ENCODE results near the gene DIPK1A.

Gene DIPK1A

DNA sequence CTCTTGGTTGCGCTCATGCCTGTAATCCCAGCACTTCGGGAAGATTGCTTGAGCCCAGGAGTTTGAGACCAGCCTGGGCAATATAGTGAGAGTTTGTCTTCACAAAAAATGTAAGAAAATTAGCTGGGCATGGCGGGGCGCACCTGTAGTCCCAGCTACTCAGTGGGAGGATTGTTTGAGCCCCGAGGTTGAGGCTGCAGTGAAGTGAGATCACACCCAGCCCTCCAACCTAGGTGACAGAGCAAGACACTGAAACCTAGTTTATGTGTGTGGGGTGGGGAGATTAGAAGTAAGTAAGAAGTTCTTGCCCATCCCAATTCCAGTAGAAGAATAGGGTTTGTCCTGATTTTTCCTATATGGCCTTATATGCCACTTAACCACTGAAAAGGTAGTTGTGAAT, 127.4 kb downstream of the DIPK1A start:
- peaks cover 66% of the 10 kb centered on the region for H4K20me1 ChIP-seq (ENCODE audit: insufficient read depth, low read length)
- DNase-seq (no peak), ATAC-seq (ENCODE audit: insufficient read depth, low read depth) (no peak)
- H3K4me3 ChIP-seq (ENCODE audit: low read depth in 1 of 2, low read length in 2 of 2) = peak overlapping the region; percentile 78 to 83; a peak in 3 of 4 replicates
- peaks cover 69% of the 10 kb centered on the region for H3K36me3 ChIP-seq (ENCODE audit: insufficient read depth, low read length)
- TF ChIP-seq, protein P1, sequence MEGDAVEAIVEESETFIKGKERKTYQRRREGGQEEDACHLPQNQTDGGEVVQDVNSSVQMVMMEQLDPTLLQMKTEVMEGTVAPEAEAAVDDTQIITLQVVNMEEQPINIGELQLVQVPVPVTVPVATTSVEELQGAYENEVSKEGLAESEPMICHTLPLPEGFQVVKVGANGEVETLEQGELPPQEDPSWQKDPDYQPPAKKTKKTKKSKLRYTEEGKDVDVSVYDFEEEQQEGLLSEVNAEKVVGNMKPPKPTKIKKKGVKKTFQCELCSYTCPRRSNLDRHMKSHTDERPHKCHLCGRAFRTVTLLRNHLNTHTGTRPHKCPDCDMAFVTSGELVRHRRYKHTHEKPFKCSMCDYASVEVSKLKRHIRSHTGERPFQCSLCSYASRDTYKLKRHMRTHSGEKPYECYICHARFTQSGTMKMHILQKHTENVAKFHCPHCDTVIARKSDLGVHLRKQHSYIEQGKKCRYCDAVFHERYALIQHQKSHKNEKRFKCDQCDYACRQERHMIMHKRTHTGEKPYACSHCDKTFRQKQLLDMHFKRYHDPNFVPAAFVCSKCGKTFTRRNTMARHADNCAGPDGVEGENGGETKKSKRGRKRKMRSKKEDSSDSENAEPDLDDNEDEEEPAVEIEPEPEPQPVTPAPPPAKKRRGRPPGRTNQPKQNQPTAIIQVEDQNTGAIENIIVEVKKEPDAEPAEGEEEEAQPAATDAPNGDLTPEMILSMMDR (IDR thresholded peaks at IDR 0.05; ENCODE audit: borderline replicate concordance, extremely low read depth, low read length, poor library complexity, severe bottlenecking) = no peak
- TF ChIP-seq EZH2 (IDR thresholded peaks at IDR 0.05; ENCODE audit: borderline replicate concordance, low read depth, low read length, severe bottlenecking) = no peak
- no peak overlapping the region for H2AFZ ChIP-seq (ENCODE audit: low read depth, low read length)
- peaks cover 70% of the 10 kb centered on the region for H3K79me2 ChIP-seq (ENCODE audit: insufficient read depth, low read length)
- H3K27me3 ChIP-seq (ENCODE audit: insufficient read depth, low read length, poor library complexity) = no peaks in the 10 kb centered on the region
- H3K4me2 ChIP-seq (ENCODE audit: insufficient read depth, low read length) = peak overlapping the region; percentile 76
- H3K9me3 ChIP-seq (ENCODE audit: insufficient read depth, low read length, severe bottlenecking) = no peaks in the 10 kb centered on the region
- H3K27ac ChIP-seq (ENCODE audit: low read length) = peak overlapping the region; percentile 97; the same call in 1 of the 2 replicates
- peaks cover 59% of the 10 kb centered on the region for H3K4me1 ChIP-seq (ENCODE audit: insufficient read depth, low read length)
- peak overlapping the region; percentile 82 for H3K9ac ChIP-seq (ENCODE audit: low read depth, low read length)

- peak overlapping the region; percentile 76 for H3K4me2 ChIP-seq (ENCODE audit: insufficient read depth, low read length)
- peaks cover 49% of the 10 kb centered on the region for H3K4me1 ChIP-seq (ENCODE audit: insufficient read depth, low read length)
- H3K27me3 ChIP-seq (ENCODE audit: insufficient read depth, low read length, poor library complexity) = no peaks in the 10 kb centered on the region
- H3K9me3 ChIP-seq (ENCODE audit: insufficient read depth, low read length, severe bottlenecking) = no peaks in the 10 kb centered on the region
- peaks cover 54% of the 10 kb centered on the region for H4K20me1 ChIP-seq (ENCODE audit: insufficient read depth, low read length)
- H3K36me3 ChIP-seq (ENCODE audit: insufficient read depth, low read length) = peaks cover 57% of the 10 kb centered on the region
- no peak for DNase-seq
- TF ChIP-seq, protein P1 (IDR thresholded peaks at IDR 0.05; ENCODE audit: borderline replicate concordance, extremely low read depth, low read length, poor library complexity, severe bottlenecking) = no peak
- TF ChIP-seq EZH2 (IDR thresholded peaks at IDR 0.05; ENCODE audit: borderline replicate concordance, low read depth, low read length, severe bottlenecking) = no peak
- H3K9ac ChIP-seq (ENCODE audit: low read depth, low read length) = peak overlapping the region; percentile 82
- peak; percentile 6; the same call in 2 of the 3 replicates for ATAC-seq (ENCODE audit: insufficient read depth, low read depth)
- peak overlapping the region; percentile 78 to 83 for H3K4me3 ChIP-seq (ENCODE audit: low read depth in 1 of 2, low read length in 2 of 2)
- H3K79me2 ChIP-seq (ENCODE audit: insufficient read depth, low read length) = peaks cover 58% of the 10 kb centered on the region
- H2AFZ ChIP-seq (ENCODE audit: low read depth, low read length) = peak overlapping the region; percentile 88
- H3K27ac ChIP-seq (ENCODE audit: low read length) = peak overlapping the region; percentile 97
These were observed 128.6 kb downstream of the DIPK1A start for GRCh38 chr1:92832537-92833114.

DNA sequence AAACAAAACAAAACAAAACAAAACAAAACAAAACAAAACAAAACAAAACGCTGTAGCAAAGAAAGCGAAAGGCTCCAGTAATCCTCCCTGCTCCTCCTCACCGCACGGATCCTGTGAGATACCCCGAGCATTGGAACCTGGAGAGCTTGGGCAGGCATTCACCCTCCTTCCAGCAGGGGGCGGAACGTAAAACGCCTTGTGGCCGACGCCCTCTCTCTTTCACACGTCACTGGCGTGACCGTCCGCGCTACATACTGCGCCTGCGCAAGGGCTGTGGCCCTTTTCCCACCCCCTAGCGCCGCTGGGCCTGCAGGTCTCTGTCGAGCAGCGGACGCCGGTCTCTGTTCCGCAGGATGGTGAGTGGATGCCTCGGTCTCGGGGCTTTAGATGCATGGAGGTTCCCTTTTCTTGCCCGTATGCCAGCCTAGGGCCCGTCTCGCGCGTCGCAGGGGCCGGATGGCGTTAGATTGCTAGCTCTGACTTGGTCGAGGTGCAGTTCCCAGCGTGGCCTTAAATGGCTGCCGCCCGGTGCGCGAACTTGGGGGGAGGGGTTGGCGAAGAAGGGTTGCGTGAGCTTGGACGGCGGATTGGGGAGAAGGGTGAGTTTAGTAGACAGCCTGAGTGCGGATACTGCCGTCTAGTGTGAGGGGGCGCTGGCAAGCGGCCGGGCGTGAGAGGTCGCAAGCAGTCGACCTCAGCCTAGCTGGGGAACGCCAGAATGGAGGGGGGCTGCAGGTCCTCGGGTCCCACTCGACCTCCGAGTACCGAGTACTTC, 129.3 kb downstream of the DIPK1A start, which contains the start of gene RPL5:
TSS of gene RPL5 (plus strand) at position 279 of the 775 bp plus-strand sequence. CDS start at position 354, 75 bp downstream.
- H4K20me1 ChIP-seq (ENCODE audit: insufficient read depth, low read length) = peaks cover 47% of the 10 kb centered on the region
- H3K4me3 ChIP-seq (ENCODE audit: low read depth in 1 of 2, low read length in 2 of 2) = peak within 1 kb of the TSS; percentile 78 to 83
- H3K9ac ChIP-seq (ENCODE audit: low read depth, low read length) = peak within 1 kb of the TSS; percentile 82
- no peaks in the 10 kb centered on the region for H3K9me3 ChIP-seq (ENCODE audit: insufficient read depth, low read length, severe bottlenecking)
- peak; percentile 98 for DNase-seq
- ATAC-seq (ENCODE audit: insufficient read depth, low read depth) = peak; percentile 92
- peaks cover 50% of the 10 kb centered on the region for H3K36me3 ChIP-seq (ENCODE audit: insufficient read depth, low read length)
- peaks cover 51% of the 10 kb centered on the region for H3K79me2 ChIP-seq (ENCODE audit: insufficient read depth, low read length)
- H3K4me2 ChIP-seq (ENCODE audit: insufficient read depth, low read length) = peak within 1 kb of the TSS; percentile 76
- H3K27ac ChIP-seq (ENCODE audit: low read length) = peak within 1 kb of the TSS; percentile 97
- H3K27me3 ChIP-seq (ENCODE audit: insufficient read depth, low read length, poor library complexity) = no peaks in the 10 kb centered on the region
- H2AFZ ChIP-seq (ENCODE audit: low read depth, low read length) = peak within 1 kb of the TSS; percentile 88
- H3K4me1 ChIP-seq (ENCODE audit: insufficient read depth, low read length) = peaks cover 42% of the 10 kb centered on the region
- TF ChIP-seq EZH2 (IDR thresholded peaks at IDR 0.05; ENCODE audit: borderline replicate concordance, low read depth, low read length, severe bottlenecking) = no peak
- TF ChIP-seq, protein P1 (IDR thresholded peaks at IDR 0.05; ENCODE audit: borderline replicate concordance, extremely low read depth, low read length, poor library complexity, severe bottlenecking) = peak; percentile 94

Measured in DND-41 (cell line).